Lung (tissue), 12 donors: ENCODE measurements around the gene PARD3B. TPM values are rescaled to one million over a fixed set of nuclear protein-coding genes. Genes with fewer than 3 reads are reported as not detected.
A peak's percentile ranks its signal among the peaks of the same experiment; 100 is the strongest.

Experiments
- ATAC-seq: fragments of 200-7000 bp; cut with Tn5 transposase; one replicate; pipeline ENCODE4 v1.9.1; 2020; ENCODE audit warnings: moderate number of reproducible peaks; ENCODE audit not compliant: insufficient read depth, low FRiP score
- DNase-seq, 3 donors: peaks; one replicate each; pipeline ENCODE4 v3.0.0-alpha.2; 2013 to 2017
- H3K27ac ChIP-seq, 2 donors: one replicate each; pipeline ENCODE4 v1.5.1; 2013; ENCODE audit warnings: mild to moderate bottlenecking in 2 of 2, moderate library complexity in 2 of 2, control low read depth in 1 of 2, inconsistent platforms in 1 of 2, low read depth in 1 of 2, low read length in 1 of 2
- H3K27me3 ChIP-seq, 3 donors: one replicate each; pipeline ENCODE4 v1.5.1; 2013; ENCODE audit warnings: low read length in 2 of 3; ENCODE audit not compliant: control insufficient read depth in 3 of 3, insufficient read depth in 3 of 3
- H3K36me3 ChIP-seq, 4 donors: one replicate each; pipeline ENCODE4 v1.5.1; 2013; ENCODE audit warnings: low read length in 4 of 4, mild to moderate bottlenecking in 1 of 4, moderate library complexity in 1 of 4; ENCODE audit not compliant: control insufficient read depth in 4 of 4, insufficient read depth in 4 of 4
- H3K4me1 ChIP-seq, 5 donors: one replicate each; pipeline ENCODE4 v1.5.1; 2013; ENCODE audit warnings: low read length in 5 of 5, mild to moderate bottlenecking in 2 of 5, moderate library complexity in 1 of 5; ENCODE audit not compliant: control insufficient read depth in 5 of 5, insufficient read depth in 5 of 5
- H3K4me3 ChIP-seq: one replicate; pipeline ENCODE4 v1.5.1; 2013; ENCODE audit warnings: mild to moderate bottlenecking, control low read depth, moderate library complexity
- H3K9ac ChIP-seq, 2 donors: one replicate each; pipeline ENCODE4 v1.5.1; 2013; ENCODE audit warnings: low read length in 2 of 2, control low read depth in 1 of 2; ENCODE audit not compliant: insufficient read depth in 1 of 2
- H3K9me3 ChIP-seq, 4 donors: one replicate each; pipeline ENCODE4 v1.5.1; 2013; ENCODE audit warnings: low read length in 3 of 4, mild to moderate bottlenecking in 1 of 4, moderate library complexity in 1 of 4; ENCODE audit not compliant: control insufficient read depth in 4 of 4, insufficient read depth in 3 of 4
- WGBS, 2 donors: extraction: QIAGEN DNeasy Blood & Tissue Kit; methylation state at CpG; one replicate each; pipeline ENCODE4 v1.1.7; 2013; 5-methylcytosine and 5-hydroxymethylcytosine counted together
- polyA plus RNA-seq, 2 donors: library from polyadenylated mRNA; stranded (reverse); fragments of 200-250 nt; gene quantifications; one replicate each; pipeline ENCODE4 v1.2.1, GENCODE V29; 2013
- total RNA-seq, 2 donors: library from RNA; depleted of rRNA in 1 of 2; stranded (reverse); fragments of >200 nt in 1 of 2; gene quantifications; one replicate each; pipeline ENCODE4 v1.2.1, GENCODE V29; 2014 to 2021
- TF ChIP-seq, protein P1 (sequence below): IDR thresholded peaks from 2 replicates; pipeline ENCODE4 v1.5.1; 2012; ENCODE audit warnings: mild to moderate bottlenecking; ENCODE audit errors: control extremely low read depth, extremely low read depth
- donor health status: control.
- donor health status: control.
- donor health status: Bipolar disorder and iron deficiency.
- donor health status: healthy.
- donor health status: DM: yes; HTN: yes; CAD: no.

Gene PARD3B
- total and polyA plus RNA-seq, 4 donors: 2.4 to 38.7 (median 17.1) TPM

DNA sequence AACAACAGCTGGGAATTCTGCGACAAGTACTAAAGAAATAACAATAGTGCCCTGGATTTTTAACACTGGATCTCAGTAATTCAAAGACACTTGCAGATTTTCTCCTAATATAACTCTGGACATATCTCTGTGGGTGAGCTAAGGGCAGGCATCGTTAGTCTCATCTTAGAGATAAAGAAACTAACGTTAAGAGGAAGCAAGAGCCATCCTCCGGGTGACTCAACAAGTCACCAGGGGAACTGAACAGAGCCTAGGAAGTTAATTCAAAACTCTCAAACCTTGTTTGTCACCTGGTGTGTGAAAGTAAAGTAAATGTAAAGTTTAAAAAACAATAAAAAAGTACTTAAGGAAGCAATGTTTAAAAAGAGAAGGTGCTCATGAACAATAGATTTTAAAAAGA is 1095.4 kb downstream of the PARD3B start:
- DNase-seq (no peak), ATAC-seq (no peak)
- TF ChIP-seq, protein P1, sequence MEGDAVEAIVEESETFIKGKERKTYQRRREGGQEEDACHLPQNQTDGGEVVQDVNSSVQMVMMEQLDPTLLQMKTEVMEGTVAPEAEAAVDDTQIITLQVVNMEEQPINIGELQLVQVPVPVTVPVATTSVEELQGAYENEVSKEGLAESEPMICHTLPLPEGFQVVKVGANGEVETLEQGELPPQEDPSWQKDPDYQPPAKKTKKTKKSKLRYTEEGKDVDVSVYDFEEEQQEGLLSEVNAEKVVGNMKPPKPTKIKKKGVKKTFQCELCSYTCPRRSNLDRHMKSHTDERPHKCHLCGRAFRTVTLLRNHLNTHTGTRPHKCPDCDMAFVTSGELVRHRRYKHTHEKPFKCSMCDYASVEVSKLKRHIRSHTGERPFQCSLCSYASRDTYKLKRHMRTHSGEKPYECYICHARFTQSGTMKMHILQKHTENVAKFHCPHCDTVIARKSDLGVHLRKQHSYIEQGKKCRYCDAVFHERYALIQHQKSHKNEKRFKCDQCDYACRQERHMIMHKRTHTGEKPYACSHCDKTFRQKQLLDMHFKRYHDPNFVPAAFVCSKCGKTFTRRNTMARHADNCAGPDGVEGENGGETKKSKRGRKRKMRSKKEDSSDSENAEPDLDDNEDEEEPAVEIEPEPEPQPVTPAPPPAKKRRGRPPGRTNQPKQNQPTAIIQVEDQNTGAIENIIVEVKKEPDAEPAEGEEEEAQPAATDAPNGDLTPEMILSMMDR: no peak
- no peak overlapping the region for H3K27ac ChIP-seq
- peaks cover 0 to 2% (median 0%) of the 10 kb centered on the region in 3 donors for H3K27me3 ChIP-seq
- peaks cover 0 to 12% (median 6%) of the 10 kb centered on the region in 5 donors for H3K4me1 ChIP-seq
- no peaks in the 10 kb centered on the region for H3K36me3 ChIP-seq
- no peak overlapping the region for H3K9ac ChIP-seq
- H3K9me3 ChIP-seq: no peaks in the 10 kb centered on the region
- no peak overlapping the region for H3K4me3 ChIP-seq
- WGBS, 2 donors: 56 to 60% methylated on average over 4 of the region's 4 CpGs

DNA sequence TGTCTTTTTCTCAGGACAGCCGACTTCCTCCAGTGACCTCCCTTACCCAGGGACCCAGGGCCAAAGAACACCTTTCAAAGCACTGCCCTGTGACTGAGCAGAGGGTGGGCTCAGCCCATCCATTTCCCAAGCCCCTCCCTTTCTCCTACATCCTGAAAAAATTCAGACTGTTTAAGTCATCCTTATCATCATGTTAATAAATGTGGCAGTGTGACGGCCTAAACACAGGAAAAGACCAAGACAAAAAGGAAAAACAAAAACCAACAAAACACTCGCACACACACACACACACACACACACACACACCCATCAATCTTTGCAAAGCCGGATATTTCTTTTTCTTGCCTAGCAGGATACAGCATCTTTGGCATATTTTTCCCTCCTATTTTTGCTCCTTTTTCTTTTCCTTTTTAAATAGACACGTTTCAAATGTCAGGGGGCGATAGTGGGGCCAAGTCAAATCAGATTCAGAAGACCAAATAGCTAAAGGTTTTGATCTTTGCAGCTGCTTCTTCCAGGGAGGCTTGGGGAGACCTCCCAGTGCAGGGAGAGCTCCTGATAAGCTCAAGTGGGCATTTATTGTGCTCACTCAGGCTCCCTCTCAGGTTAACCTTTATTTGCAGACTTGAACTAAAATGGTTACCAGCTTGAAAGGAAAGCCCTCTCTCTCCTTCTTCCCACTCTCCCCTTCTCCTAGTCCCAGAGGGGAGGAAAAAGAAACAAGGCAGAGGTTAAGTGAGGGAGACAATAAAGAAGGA is 1097.5 kb downstream of the PARD3B start:
- no peaks in the 10 kb centered on the region for H3K27me3 ChIP-seq
- peaks cover 0 to 8% (median 4%) of the 10 kb centered on the region in 5 donors for H3K4me1 ChIP-seq
- 37 to 51% methylated on average over 6 of the region's 6 CpGs for WGBS, 2 donors
- TF ChIP-seq, protein P1: no peak
- no peak overlapping the region for H3K27ac ChIP-seq
- H3K9ac ChIP-seq: no peak overlapping the region
- H3K36me3 ChIP-seq: no peaks in the 10 kb centered on the region
- H3K9me3 ChIP-seq: no peaks in the 10 kb centered on the region
- peak; percentile 18 to 61 (median 50) for DNase-seq
- no peak overlapping the region for H3K4me3 ChIP-seq
- ATAC-seq: no peak

DNA sequence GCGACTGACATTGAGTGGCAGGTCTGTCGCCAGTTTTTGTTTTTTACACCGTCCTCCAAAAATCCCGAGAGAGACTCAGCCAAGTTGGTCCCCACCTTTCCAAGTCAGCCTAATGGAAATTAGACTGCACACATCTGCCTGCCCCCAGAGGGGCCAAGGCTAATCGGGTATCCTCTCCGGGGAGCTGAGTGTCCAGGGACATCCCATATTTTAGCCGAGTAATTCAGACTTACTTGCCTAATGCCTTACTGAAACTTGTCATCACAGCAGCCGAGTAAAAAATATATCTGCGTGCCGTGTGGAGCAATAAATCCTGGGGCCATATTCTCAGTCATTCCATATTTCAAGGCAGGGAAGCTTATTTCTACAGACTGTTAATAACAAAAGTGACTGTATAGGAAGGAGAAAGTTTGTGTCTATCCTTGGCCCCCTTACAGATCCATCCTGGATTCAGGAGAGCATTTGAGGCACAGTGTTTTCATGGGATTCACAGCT is 1098.2 kb downstream of the PARD3B start:
- H3K27ac ChIP-seq: no peak overlapping the region
- H3K9ac ChIP-seq: no peak overlapping the region
- ATAC-seq: no peak
- WGBS, 2 donors: 53 to 67% methylated on average over 10 of the region's 10 CpGs
- TF ChIP-seq, protein P1: no peak
- no peaks in the 10 kb centered on the region for H3K9me3 ChIP-seq
- H3K36me3 ChIP-seq: no peaks in the 10 kb centered on the region
- H3K4me1 ChIP-seq: peaks cover 0 to 8% (median 4%) of the 10 kb centered on the region in 5 donors
- H3K27me3 ChIP-seq: no peaks in the 10 kb centered on the region
- no peak overlapping the region for H3K4me3 ChIP-seq
- no peak for DNase-seq
